NCI-H1092 treated with DMSO at 0.1 percent for 48 hours (cell line): ENCODE measurements around the gene GPR183.

ENCODE experiments used
- DNase-seq: peaks from one replicate; lab custom pipeline; 2025; lab: John Stamatoyannopoulos, UW

Gene GPR183

DNA sequence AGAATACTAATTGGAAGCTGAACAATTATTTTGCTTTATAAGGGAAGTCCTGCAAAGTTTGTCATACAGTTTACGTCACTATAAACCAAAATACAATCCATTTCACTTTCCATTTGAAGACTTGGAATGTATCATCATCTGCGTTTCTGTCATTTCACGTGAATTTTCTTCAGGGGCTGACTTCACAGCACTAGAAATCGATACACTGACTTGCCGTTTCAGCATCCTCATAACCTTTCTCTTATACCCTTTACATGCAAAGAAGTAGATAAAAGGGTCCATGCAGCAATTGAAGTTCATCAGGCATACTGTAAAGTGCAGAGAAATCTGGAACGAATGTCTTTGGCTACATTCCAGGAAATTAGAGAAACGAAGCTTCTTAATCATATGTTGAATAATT lies 12.2 kb downstream of the GPR183 start:
- no peak for DNase-seq

DNA sequence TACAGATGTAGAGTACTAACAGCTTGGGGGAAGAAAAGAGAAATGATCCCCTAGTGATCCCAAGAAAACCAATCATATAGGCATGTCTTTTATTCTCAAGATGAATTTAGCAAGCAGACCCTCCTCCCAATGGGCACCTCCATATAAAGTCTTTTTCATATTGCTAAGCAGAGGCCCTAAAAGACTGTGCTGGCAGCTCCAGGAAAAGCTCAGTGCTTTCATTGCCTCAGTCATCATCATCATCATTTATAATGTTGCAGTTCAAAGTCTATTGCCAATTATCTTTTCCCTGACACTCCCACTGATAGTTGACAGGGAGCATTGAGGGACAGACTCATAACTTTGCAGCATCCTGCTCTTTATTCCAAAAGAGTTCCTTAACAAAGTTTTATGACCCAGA lies 13.0 kb downstream of the GPR183 start:
- no peak for DNase-seq

DNA sequence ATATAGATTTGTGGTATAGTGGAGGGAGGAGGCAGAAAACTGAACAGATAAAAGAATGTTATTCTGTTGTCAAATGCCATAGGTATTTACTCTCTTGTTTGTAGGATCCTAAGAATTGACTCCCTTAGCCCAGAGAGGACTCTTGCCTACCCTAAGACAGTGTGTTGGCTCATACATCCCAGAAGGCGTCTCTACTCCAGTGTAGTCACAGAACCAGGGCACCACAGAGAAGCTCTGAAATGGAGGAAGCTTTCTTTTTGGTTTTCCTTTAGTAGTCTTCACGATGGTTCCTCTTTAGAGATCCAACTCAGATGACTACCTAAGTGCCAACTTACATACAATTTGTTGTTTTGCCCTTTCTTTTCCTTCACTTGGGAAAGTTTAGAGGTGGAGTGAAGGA lies 14.0 kb downstream of the GPR183 start:
- DNase-seq: no peak

DNA sequence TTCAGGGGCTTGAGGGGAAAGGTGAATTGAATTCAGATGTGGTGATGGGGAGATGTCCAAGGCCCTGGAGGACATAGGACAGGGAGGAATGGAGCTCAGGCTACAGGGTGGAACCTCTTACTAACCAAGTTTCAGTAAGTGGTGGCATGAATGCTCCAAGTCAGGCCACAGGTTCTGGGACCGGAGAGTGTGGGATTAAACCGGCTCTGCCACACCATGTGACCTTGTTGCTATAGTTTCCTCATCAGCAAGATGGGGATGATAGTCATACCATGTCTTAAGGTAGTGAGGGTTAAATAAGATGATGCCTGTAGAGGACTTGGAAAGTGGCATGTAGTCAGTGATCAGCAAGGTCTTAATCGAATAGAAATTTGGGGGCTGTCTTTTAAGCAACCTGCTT lies 16.3 kb downstream of the GPR183 start:
- no peak for DNase-seq

DNA sequence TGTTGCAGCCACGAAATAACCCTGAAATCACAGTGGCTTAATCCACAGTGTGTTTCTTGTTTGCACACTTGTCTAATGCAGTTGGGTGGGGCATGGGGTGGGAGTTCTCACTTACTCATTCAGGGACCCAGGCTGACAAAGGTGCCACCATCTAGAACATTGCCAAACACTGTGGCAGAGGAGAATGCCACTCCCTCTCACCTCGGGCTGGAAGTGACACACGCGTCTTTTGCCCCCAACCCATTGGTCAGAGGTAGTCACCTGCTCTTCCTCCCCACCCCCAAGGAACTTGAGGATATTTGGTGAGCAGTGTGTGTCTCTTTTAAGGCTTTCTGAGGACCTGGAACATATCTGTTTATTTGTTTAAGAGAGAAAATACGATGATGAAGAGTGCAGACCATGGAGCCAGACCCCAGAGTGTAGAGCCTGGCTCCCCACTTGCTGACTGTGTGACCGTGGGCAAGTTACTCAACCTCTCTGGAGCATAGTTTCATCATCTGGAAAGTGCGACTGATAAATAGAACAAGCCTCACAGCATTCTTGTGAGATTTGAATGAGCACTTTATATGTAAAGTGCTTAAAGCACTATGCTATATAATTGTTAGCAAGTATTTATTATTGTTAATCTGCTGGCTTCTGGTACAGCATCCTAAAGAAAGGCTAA lies 17.4 kb downstream of the GPR183 start:
- DNase-seq: no peak

DNA sequence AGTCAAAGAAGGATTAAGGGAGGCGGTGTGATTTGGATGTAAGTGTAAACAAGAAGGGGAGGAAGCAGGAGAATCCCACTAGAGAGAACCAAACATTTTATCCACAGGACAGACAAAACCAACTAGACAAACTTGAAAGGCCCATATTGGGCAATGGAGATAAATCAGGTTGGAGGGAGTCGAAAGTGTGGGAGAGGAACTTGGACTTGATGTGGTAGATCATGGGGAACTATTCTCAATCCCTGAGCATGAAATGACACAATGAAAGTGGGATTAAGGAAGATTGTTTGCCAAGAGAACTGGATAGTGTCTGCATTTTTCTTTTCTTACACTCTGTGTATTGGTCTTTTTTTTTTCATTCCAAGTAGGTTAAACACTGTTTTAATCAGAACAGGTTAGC lies 17.9 kb downstream of the GPR183 start:
- no peak for DNase-seq

DNA sequence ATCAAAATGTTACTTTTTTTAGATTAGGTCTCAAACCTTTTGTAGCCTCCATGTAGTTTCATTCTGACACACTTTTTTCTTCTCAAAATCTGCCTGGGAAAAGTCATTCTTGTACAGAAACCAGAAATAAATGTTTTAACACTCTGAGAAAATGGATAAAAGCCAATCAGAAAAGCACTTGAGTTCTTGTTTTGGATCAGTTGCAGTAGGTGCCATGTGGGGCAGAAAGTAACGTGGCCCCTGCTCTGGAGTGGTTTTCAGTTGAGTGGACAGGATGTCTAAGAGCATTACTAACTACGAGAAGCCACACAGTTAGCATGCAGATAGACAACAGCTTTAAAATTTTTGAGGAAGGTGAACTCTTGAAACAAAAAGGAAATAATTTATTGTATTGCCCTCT lies 19.1 kb downstream of the GPR183 start:
- peak; percentile 69 for DNase-seq

DNA sequence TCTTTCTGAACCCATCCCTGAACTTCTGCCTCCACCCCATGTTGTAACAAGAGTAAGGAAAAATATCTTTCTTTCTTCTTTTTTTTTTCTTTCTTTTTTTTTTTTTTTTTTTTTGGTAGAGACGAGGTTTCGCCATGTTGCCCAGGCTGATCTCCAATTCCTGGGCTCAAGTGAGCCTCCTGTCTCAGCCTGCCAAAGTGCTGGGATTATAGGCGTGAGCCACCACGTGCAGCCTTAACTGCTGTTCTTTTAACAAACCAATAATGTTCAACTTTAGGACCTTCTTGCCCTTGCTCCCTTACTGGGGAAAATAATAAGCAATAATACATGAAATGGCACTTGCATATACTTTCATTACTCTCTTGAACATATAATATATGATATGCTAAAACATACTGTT lies 19.6 kb downstream of the GPR183 start:
- no peak for DNase-seq

DNA sequence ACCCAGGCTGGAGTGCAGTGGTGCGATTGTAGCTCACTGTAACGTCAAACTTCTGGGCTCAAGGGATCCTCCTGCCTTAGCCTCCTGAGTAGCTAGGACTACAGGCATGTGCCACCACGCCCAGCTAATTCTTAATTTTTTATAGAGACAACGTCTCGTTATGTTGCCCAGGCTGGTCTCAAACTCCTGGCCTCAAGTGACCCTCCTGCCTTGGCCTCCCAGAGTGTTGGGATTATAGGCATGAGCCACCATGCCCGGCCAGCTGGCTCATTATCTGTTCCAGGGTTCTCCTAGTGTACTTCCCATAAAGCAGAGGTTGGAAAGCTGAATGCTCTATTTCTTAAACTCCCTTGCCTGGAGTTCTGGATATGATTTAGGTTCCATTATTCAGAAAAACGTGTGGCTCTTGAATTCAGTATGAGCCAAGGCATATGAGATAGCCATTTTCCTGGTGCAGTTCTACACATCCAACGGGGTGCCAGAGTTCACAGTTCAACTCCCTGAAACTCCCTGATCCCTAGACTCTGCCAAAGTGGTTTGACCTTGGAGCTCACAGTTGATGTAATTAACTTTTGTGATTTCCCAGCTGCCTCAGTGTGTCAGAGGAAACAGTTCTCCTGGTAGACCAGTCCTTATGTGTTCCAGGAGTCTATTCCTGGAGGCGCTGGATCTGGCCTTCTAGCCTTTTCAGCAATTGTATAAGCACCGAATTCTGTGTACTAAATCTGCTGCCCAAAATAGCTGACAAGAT lies 21.6 kb downstream of the GPR183 start:
- no peak for DNase-seq

DNA sequence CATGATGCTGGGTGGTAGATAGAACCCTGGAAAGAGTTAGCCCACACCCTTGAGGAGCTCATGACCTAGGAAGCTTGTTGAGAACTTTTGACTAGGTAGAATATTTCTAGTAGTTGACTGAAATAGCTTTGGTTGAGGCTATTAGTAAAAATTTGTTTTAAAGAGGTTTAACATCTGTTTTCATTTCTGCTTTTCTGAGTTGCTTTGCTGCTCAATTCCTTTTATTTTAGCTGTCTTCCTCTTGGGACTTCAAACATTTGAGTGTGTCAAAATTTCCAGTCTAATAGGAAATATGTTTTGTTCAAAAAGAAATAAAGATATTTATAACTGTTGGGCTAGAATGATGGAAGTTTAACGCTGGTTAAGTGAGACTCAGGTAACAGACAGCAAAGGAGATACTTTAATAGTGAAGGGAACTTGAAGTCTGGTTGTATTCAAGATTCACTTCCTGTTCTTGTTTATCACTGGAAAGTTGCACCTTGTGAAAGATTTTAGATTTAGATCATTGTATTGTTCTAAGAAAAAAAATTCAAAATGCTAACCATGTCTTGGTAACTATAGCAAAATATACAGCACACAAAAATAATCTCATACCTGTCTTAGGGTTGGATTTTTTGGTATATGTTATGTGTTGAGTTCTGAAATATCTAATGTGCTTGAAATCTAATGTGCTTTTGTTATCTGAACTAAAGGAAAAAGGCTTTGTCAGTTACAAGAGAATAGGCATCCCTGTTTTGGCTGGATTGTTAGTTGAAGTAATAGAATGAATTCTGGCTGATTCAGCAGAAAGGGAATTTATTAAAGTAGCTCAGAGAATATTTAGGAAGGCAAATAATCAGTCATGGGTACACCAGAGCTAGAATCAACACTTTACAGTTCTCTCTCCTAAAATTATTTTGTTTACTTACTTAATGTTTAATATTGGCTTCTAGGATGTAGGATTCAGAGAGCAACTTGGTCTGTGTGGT lies 24.7 kb downstream of the GPR183 start:
- no peak for DNase-seq

DNA sequence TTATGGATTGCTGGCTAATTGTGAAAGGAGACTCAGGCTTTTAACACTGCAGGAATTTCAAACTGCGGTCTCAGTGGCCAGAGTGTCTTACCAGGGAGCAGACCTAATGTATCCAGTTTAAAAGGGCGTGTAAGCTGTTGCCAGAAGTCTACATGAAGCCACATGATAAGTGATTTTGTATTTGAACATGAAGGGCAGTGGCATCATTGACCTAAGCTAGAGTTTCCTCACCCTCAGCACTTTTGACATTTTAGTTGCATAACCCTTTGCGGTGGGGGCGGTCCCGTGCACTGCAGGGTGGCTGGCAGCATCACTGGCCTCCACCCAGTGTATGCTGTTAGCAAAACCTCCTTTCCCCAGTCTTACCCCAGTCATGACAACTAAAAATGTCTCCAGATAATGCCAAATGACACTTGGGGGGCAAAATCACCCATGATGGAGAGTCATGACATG lies 25.4 kb downstream of the GPR183 start:
- DNase-seq: no peak

DNA sequence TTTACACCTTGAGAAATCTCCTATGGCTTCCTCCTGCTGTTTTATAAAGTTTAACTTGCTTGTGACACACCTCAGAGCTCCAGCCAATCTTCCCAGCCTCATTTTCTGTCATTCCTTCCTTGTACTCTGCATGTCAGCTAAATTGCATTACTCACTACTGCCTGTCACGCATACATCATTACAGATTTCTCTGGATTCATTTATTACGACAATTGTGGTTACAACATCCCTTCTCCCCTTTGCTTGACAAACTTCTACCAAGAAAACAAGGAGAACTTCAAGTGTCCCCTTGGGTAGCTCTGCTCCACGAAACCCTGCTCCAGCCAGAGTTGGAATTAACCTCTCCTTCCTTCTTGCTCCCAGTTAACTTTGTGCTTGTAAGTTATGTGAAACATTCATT lies 27.0 kb downstream of the GPR183 start:
- no peak for DNase-seq

DNA sequence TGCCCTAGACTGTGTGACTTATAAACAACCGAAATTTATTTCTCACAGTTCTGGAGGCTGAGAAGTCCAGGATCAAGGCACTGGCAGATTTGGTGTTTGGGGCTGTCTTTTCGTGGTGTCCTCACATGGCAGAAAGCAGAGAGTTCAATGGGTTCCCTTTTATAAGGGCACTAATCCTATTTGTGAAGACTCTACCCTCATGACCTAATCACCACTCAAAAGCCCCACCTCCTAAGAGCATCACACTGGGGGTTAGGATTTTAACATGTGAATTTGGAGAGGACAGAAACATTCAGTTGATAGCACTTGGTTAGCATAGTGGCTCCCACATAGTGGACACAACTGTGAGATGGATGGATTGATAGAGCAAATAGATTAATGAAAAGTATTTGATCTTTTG lies 27.6 kb downstream of the GPR183 start:
- no peak for DNase-seq

DNA sequence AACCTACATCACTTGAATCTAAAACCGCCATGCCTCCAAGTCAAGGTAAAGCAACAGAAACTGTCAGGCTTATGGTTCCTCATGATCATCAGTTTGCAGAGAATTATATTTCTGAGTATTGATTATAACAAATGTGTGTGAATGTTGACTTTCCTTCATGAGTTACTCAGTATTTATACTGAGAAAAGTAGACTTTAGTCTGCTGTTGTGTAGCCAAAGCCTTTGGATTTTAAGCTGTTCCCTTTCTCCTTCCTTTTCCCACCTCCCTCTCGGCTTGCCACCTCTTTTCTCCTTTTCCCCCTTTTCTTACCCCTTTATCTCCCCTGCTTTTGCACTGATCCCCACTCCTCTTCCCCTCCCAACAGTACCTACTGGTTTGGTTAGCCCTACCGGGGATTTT lies 28.4 kb downstream of the GPR183 start:
- DNase-seq: no peak

DNA sequence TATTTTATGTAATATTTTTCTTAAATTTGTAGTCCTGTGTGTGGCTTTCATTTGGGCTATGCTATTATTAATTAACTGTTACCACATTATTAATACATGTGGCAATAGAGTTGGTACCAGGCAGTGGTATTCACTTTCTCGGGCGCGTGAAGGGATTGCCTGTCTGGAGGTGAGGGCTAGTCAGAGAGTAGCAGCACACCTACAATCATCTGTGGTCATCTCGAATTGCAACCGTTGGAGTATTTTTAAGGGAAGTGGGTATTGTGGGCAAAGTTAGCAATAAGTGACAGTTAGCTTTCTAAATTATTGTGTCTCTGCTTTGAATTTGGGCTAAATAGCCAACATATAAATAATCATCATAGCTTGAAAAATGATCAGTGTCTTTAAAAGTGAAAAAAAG lies 29.0 kb downstream of the GPR183 start:
- no peak for DNase-seq

DNA sequence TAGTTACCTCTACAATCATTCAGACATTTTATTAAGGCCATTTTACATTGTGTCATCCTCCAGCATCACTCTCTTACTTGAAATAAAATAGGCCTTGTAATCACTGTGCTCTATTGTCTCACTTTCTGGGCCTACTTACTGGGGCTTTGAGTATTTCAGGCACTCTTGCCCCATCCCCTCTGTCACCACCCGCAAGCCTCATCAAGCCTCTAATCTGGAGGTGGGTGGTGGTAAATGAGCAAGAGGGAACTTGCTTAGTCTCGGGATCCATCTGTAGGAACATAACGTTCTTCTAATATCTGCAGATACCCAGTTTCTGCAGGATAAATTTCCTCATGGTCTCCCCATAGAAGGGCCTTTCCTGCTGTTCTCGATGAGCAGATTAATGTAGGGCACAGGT lies 29.6 kb downstream of the GPR183 start:
- no peak for DNase-seq

DNA sequence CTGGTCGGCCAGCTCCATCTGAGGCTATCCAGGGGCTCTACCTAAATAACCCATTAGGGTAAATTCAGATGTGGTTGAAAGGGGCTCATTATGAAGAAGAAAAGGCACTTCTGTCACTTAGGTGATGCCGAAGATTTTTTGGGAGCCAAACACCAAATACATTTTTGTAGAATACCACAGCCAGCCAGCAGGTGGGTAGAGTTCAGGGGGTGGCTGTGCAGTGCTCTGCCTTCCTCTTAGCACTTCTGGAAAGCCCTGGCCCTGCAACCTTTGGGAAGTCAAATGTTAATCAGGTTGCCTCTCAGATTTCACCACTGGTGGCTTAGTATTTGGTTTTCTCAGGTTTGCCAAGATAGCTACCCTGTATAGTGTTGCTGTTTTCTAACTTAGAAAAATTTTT lies 30.5 kb downstream of the GPR183 start:
- DNase-seq: no peak

DNA sequence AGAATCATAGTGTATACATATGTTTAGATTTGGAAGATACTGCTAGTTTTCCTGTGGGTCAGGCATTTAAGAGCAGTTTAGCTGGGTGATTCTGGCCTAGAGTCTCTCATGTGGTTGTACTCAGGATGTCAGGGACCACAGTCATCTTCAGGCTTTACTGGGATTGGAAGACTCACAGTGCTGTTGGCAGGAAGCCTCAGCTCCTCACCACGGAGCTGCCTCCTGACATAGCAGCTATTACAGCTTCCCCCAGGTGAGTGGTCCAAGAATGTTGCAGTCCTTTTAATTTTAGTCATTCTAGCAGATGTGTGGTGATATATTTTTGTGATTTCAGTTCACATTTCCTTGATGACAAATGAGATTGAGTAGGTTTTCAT lies 32.1 kb downstream of the GPR183 start:
- DNase-seq: no peak

DNA sequence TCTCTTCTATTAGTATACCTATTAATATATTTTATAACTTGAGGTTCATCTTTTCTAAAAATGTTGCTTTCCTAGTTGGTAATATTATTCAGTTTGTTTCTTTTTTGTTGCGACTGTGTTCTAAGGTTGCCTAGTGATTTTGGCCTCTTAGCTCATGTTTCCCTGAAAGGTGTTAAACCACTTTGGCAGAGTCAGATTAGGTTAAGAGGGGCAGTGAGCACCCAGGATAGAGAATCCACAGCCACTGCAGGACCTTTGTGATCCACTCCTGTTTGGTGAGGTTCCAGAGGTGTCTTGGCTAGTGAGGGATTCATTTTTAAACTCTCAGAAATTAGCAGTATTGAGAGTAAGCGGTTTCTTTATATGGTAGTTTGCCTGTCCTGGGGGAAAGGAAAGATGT lies 34.1 kb downstream of the GPR183 start:
- DNase-seq: no peak

DNA sequence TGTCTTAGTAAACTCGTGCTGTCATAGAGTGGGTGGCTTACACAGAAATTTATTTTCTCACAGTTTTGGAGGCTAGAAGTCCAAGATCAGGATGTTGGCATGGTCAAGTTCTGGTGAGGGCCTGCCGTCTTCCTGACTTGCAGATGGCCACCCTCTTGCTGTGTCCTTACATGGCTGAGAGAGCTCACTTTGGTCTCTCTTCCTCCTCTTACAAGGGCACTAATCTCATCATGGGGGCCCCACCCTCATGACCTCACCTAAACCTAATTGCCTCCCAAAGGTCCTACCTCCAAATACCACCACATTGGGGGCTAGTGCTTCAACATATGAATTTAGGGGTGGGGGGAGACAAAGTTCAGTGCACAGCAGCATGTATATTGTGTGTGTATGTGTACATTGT lies 34.7 kb downstream of the GPR183 start:
- DNase-seq: no peak

DNA sequence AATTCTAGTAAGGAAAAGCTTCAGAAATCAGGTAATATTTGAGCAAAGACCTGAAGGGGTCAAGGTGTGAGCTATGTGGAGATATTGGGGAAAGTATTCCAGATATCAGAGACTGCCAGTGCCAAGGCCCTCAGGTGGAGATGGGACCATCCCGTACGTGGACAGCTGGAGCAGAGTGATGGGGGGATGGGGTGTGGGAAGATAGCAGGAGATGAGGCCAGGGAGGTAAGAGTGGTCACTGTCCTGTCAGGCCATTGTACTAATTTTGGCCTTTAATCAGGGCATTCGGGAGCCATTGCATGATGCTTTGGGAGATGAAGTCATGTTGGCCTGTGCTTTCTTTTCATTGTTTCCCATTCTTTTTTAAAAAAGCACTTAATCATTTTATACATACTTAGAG lies 36.0 kb downstream of the GPR183 start:
- DNase-seq: no peak

DNA sequence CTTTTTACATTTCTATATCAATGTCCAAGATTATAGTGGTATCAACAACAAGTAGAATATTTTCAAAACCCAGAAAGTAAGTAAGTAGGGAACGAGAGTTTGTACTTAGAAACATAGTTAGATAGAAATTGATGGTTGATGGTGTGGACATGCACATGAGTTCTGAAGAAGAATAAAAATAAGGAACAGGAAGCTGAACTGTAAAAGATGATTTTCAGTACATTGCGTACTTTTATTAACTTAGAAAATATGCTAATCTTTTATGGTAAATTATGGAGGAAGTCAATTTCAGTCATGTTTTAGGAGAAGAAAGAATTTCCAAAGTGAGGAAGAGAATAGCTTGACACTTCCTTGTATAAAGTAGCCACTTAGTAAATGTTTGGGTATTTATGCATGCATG lies 36.7 kb downstream of the GPR183 start:
- no peak for DNase-seq
